Measurements from ENCODE around the gene FARS2. TPM values are rescaled to one million over a fixed set of nuclear protein-coding genes. Genes with fewer than 3 reads are reported as not detected.

FARS2 gene
- polyA plus RNA-seq, 2 of the 4 experiments (the other 2 are of a cell fraction): 12.9 to 17.5 TPM

DNA sequence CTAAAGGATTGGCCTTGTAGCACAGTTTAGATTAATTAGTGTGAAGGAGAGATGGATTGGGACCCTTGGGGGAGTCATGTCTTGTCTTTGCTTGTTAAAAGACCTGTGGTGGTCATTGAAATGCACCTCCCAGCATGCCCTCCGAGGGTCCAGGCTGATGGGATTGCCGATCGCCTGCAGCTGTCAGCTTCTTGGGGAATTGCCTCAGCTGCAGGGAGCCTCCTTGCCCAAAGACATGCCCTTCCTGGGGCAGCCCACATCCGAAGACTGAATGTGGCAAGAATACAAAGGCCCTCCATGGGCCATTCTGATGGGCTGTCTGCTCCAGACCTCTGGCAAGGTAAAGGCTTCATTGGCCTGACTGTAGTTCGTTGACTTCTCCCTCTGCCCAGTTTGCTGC is 150.7 kb downstream of the FARS2 start:
- ATAC-seq (no peak), DNase-seq (ENCODE audit: low read depth in 1 of 2, low spot score in 1 of 2) (no peak), FAIRE-seq (no peak)
- Histone ChIP-seq H3K4me2 (no peak overlapping the region), H3K27ac (no peak overlapping the region), H3K4me3 (no peak overlapping the region), H3K4me1 (no peaks in the 10 kb centered on the region), H3K9me3 (no peaks in the 10 kb centered on the region)
- ChIA-PET POLR2A (no interaction called here), CTCF (no interaction called here)
- TF ChIP-seq PHF8 (IDR thresholded peaks at IDR 0.05; ENCODE audit: borderline replicate concordance, low read depth) (no peak), NPAS2 (CRISPR knock-in tag; IDR thresholded peaks at IDR 0.05; ENCODE audit: borderline replicate concordance) (no peak), HOXB13 (CRISPR knock-in tag; IDR thresholded peaks at IDR 0.05; ENCODE audit: low read depth) (no peak), ZC3H11A (IDR thresholded peaks at IDR 0.05) (no peak), CBX8 (IDR thresholded peaks at IDR 0.05) (no peak), KDM5A (IDR thresholded peaks at IDR 0.05) (no peak), JUNB (IDR thresholded peaks at IDR 0.05) (no peak), ZSCAN20 (CRISPR knock-in tag; IDR thresholded peaks at IDR 0.05) (no peak), EP300 (IDR thresholded peaks at IDR 0.05) (no peak)
- TF ChIP-seq, protein P1, sequence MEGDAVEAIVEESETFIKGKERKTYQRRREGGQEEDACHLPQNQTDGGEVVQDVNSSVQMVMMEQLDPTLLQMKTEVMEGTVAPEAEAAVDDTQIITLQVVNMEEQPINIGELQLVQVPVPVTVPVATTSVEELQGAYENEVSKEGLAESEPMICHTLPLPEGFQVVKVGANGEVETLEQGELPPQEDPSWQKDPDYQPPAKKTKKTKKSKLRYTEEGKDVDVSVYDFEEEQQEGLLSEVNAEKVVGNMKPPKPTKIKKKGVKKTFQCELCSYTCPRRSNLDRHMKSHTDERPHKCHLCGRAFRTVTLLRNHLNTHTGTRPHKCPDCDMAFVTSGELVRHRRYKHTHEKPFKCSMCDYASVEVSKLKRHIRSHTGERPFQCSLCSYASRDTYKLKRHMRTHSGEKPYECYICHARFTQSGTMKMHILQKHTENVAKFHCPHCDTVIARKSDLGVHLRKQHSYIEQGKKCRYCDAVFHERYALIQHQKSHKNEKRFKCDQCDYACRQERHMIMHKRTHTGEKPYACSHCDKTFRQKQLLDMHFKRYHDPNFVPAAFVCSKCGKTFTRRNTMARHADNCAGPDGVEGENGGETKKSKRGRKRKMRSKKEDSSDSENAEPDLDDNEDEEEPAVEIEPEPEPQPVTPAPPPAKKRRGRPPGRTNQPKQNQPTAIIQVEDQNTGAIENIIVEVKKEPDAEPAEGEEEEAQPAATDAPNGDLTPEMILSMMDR (IDR thresholded peaks at IDR 0.05): no peak
- TF ChIP-seq, protein P2, sequence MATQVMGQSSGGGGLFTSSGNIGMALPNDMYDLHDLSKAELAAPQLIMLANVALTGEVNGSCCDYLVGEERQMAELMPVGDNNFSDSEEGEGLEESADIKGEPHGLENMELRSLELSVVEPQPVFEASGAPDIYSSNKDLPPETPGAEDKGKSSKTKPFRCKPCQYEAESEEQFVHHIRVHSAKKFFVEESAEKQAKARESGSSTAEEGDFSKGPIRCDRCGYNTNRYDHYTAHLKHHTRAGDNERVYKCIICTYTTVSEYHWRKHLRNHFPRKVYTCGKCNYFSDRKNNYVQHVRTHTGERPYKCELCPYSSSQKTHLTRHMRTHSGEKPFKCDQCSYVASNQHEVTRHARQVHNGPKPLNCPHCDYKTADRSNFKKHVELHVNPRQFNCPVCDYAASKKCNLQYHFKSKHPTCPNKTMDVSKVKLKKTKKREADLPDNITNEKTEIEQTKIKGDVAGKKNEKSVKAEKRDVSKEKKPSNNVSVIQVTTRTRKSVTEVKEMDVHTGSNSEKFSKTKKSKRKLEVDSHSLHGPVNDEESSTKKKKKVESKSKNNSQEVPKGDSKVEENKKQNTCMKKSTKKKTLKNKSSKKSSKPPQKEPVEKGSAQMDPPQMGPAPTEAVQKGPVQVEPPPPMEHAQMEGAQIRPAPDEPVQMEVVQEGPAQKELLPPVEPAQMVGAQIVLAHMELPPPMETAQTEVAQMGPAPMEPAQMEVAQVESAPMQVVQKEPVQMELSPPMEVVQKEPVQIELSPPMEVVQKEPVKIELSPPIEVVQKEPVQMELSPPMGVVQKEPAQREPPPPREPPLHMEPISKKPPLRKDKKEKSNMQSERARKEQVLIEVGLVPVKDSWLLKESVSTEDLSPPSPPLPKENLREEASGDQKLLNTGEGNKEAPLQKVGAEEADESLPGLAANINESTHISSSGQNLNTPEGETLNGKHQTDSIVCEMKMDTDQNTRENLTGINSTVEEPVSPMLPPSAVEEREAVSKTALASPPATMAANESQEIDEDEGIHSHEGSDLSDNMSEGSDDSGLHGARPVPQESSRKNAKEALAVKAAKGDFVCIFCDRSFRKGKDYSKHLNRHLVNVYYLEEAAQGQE (IDR thresholded peaks at IDR 0.05): no peak
- TF ChIP-seq, protein P3, sequence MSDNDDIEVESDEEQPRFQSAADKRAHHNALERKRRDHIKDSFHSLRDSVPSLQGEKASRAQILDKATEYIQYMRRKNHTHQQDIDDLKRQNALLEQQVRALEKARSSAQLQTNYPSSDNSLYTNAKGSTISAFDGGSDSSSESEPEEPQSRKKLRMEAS (IDR thresholded peaks at IDR 0.05): no peak
- TF ChIP-seq, protein P4, sequence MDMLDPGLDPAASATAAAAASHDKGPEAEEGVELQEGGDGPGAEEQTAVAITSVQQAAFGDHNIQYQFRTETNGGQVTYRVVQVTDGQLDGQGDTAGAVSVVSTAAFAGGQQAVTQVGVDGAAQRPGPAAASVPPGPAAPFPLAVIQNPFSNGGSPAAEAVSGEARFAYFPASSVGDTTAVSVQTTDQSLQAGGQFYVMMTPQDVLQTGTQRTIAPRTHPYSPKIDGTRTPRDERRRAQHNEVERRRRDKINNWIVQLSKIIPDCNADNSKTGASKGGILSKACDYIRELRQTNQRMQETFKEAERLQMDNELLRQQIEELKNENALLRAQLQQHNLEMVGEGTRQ (IDR thresholded peaks at IDR 0.05): no peak
- whole genome bisulfite sequencing (ENCODE audit: missing lambda C conversion rate): 78% methylated on average over 1 of the region's 5 CpGs

DNA sequence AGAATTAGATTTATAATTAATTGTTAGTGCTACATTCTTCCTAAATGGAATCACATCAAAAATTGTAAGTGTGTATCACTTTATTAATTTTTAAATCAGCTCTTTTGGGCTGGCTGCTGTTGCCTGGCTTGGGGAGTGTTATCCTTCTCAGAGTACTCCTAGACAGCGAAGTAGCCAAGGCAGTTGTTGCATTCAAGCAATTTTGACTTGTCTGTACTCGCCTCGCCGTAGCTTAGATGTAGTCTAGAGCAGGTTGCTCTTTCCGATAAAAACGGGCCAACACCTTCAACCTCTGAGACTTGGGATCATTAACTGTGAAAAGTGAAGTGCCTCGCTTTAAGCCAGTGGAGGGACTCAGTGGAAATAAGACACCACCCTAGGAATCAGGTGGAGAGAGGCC is 151.3 kb downstream of the FARS2 start:
- ChIA-PET CTCF (no interaction called here), POLR2A (no interaction called here)
- DNase-seq (ENCODE audit: low read depth in 1 of 2, low spot score in 1 of 2): no peak
- ATAC-seq: no peak
- no peak for FAIRE-seq
- no peak overlapping the region for H3K4me2 ChIP-seq
- H3K4me1 ChIP-seq: no peaks in the 10 kb centered on the region
- H3K9me3 ChIP-seq: no peaks in the 10 kb centered on the region
- no peak overlapping the region for H3K27ac ChIP-seq
- TF ChIP-seq KDM5A (IDR thresholded peaks at IDR 0.05) (no peak), MAZ (IDR thresholded peaks at IDR 0.05; ENCODE audit: borderline replicate concordance, low read depth, low read length) (no peak)
- WGBS (ENCODE audit: missing lambda C conversion rate): 96% methylated on average over 7 of the region's 7 CpGs
- no peak overlapping the region for H3K4me3 ChIP-seq

DNA sequence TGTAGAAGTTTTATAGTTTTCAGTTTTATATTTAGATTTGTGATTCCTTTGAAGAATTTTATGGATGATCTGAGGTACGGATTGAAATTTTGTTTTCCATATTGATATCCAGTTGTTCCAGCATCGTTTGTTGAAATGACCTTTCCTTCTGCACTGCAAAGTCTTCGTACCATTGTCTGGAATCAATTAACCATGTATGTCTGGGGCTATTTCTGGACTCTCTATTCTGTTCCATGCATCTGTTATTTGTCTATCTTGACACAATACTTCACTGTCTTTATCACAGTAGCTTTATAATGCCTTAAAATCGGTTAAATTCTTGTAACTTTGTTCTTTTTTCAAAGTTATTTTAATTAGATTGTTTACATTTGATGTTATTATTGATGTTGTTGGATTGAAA is 154.9 kb downstream of the FARS2 start:
- Histone ChIP-seq H3K27ac (no peak overlapping the region), H3K4me2 (no peak overlapping the region), H3K4me3 (no peak overlapping the region), H3K9me3 (no peaks in the 10 kb centered on the region), H3K4me1 (no peaks in the 10 kb centered on the region)
- ChIA-PET CTCF (no interaction called here), POLR2A (no interaction called here)
- DNase-seq (ENCODE audit: low read depth in 1 of 2, low spot score in 1 of 2) (no peak), ATAC-seq (no peak), FAIRE-seq (no peak)
- TF ChIP-seq HOXB5 (CRISPR knock-in tag; IDR thresholded peaks at IDR 0.05) (no peak), ZNF302 (CRISPR knock-in tag; IDR thresholded peaks at IDR 0.05) (no peak), CHD2 (IDR thresholded peaks at IDR 0.05; ENCODE audit: low read length, partially characterized antibody) (no peak), KDM1A (IDR thresholded peaks at IDR 0.05; ENCODE audit: low read depth) (no peak), SREBF2 (IDR thresholded peaks at IDR 0.05) (no peak), MYC (IDR thresholded peaks at IDR 0.05; ENCODE audit: borderline replicate concordance, low read length) (no peak), MAZ (IDR thresholded peaks at IDR 0.05; ENCODE audit: borderline replicate concordance, low read depth, low read length) (no peak), BHLHE40 (IDR thresholded peaks at IDR 0.05; ENCODE audit: low read depth, low read length) (no peak), HOXA7 (CRISPR knock-in tag; IDR thresholded peaks at IDR 0.05) (no peak), RARB (CRISPR knock-in tag; IDR thresholded peaks at IDR 0.05) (no peak), HEYL (CRISPR knock-in tag; IDR thresholded peaks at IDR 0.05) (no peak), JUN (IDR thresholded peaks at IDR 0.05) (no peak), TFCP2L1 (CRISPR knock-in tag; IDR thresholded peaks at IDR 0.05) (no peak)
- 84% methylated on average over 4 of the region's 4 CpGs for WGBS (ENCODE audit: missing lambda C conversion rate)

Data from A549 (cell line).